Endothelial cell of hepatic sinusoid (primary cell): ENCODE measurements around the gene SPRR2B.
"Not testable (repeated sequence)": the region's sequence is repeated elsewhere in the genome, so short reads cannot be mapped to it uniquely, and the experiment has no call there.

Source experiments
- in situ Hi-C: cut with HindIII; loops from 2 replicates; pipeline ENCODE4 v1.10.0; 2017; ENCODE audit warnings: low sequenced_read_pairs

Gene SPRR2B

DNA sequence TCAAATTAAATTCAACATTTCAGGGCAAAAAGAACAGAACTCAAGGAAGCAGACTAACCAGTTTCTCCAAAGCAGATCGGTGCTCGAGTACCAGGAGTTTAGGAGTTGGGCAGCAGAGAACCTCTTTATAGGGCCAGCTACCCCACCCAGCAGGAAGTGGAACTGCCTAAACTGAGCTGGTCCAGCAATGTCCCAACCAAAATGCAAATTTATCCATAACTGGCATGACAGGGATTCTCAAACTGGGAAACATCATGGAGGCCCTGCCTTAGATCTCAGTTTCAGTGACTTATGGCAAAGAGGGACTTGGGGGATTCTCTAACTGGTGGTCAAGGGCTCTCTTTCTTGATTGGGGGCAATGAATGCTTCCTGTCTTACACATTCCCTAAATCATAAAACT lies at the start of gene SPRR2B:
Gene SPRR2B (minus strand): TSS at position 101 of the 400 bp plus-strand sequence. CDS start 772 bp downstream, outside the sequence.
- in situ Hi-C loops, result no loop called here

DNA sequence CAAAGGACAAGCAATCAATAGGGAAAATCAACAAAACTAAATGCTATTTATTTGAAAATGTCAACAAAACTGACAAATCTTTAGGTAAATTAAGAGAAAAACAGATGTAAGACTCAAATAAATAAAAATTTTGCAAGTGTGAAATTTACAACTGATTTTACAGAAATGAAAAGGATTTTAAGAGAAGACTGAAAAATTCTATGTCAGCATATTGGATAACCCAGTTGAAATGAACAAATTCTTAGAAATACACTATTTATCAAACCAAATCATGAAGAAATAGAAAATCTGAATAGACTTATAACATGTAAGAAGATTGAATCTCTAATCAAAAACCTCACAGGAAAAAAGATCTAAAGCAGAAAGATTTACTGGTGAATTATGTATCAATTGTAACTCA lies 49.5 kb upstream of the SPRR2B start:
- in situ Hi-C loops, result no loop called here

DNA sequence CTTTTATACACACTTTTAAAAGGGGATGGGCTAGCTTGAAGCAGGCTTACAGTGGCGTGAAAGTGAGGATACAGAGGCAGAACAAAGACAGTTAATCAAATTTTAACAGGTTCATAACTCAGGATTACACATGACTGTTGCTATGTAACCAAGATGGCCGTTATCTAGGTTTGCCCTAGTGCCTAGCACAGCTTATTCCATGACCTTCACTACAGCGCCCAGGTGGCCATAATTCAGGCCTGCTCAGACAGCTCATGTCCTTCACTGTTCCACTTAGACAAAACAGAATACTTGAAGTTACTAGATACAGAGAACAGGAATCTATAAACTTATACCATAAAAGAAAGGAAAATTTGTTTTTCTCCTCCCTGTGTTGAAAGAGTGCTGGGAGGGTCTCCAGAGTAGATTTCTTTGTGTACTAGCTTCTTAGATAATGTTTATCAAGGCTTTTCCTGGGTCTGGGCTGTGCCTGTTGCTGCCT lies 48.1 kb upstream of the SPRR2B start:
- in situ Hi-C loops, result no loop called here

DNA sequence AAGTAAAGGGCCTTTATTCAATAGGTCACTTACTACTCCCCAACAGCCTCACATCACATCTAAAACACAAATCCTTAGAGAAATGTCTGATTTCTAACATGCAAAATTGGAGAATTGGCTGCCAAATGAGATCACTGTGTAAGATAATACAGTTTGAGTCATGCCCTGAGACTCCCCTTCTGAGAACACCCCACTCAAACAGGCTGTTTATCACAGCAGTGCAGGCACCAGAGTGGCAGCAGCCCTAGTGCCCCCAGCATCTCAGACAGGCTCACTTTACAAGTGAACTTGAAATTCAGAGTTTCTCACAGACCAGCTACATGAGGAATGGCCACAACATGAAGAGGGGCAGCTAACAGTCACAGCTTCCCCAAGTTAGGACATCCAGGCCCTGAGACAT lies 43.9 kb upstream of the SPRR2B start:
- in situ Hi-C loops, result not testable (repeated sequence)

DNA sequence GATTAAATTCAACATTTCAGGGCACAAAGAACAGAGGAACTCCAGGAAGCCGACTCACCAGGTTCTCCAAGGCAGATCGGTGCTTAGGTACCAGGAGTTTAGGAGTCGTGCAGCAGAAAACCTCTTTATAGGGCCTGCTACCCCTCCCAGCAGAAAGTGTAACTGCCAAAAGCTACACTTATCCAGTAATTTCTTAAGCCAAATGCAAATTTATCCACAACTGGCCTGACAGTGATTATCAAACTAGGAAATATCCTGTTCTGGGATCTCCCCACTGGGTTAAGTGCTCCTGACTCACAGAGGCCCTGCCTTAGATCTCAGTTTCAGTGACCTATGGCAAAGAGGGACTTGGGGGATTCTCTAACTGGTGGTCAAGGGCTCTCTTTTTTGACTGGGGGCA lies 42.0 kb upstream of the SPRR2B start, which contains the start of gene SPRR2F:
Gene SPRR2F (minus strand): TSS at position 101 of the 400 bp plus-strand sequence. CDS start 783 bp downstream, outside the sequence.
- in situ Hi-C loops, result no loop called here

DNA sequence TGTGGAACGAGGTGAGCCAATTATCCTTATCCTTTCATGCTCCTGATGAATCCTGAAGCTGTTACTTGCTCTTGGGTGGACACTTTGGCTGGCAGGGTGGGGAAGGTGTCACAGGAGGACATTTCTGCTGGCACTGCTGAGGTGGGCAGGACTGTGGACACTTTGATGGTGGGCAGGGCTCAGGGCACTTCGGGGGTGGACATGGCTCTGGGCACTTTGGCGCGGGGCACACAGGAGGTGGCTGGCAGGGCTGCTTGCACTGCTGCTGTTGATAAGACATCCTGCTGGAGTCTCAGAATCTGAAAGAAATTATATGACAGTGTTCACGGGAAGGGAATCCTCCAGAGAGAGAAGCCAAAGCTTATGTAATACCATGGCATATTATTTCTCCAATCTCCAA lies 41.0 kb upstream of the SPRR2B start:
- in situ Hi-C loops, result not testable (repeated sequence)

DNA sequence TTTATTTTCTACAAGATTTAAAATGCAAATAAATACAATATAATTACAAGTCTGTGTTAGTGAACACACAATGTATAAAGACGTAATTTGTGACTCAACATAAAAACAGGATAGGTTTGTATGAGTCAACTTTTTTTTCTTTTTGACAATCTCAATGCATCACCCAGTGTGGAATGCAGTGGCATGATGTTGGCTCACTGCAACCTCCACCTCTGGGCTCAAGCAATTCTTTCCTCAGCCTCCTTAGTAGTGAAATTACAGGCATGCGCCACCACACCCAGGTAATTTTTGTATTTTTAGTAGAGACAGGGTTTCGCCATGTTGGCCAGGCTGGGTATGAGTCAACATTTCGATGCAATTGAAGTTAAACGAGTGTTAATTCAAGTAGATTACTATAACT lies 28.8 kb upstream of the SPRR2B start:
- in situ Hi-C loops, result no loop called here

DNA sequence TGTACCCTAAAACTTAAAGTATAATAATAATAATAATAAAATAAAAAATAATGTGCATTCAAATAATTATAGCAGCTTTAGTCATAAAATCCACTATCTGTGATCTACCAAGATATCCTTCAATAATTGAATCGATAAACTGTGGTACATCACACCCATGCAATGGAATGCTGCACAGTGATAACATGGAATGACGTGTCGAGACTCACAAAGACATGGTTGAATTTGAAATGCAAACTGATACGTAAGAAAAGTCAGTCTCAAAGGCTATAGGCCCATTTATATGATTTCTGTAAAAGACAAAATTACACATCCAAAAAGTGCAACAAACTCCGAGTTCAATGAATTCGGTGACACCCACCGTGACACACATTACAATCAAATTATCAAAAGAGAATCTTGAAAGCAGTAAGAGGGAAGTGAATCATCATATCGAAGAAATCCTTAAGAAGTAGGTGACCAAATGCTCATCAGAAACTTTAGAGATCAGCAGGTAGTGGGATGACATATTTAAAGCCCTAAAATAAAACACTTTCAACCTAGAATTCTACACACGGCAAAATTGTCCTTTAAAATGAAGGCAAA lies 28.1 kb upstream of the SPRR2B start:
- in situ Hi-C loops, result no loop called here

DNA sequence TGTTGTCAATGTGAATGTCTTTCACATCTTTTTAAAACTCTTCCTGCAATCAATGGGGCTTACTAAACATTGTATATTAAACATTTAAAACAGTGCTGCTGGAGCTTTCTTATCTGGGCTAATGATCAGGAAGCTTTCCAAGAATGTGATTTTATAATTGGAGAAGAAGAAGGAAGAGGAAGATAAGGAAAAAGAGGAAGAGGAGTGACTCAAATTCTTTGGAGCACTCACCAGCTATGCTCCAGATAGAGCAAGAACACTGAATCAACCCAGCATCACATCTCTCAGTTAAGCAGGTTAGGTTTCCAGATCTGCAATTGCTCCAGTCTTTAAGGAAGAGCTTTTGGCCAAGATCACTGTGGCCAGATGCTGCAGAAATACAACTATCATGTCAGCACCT lies 24.4 kb upstream of the SPRR2B start:
- in situ Hi-C loops, result no loop called here

DNA sequence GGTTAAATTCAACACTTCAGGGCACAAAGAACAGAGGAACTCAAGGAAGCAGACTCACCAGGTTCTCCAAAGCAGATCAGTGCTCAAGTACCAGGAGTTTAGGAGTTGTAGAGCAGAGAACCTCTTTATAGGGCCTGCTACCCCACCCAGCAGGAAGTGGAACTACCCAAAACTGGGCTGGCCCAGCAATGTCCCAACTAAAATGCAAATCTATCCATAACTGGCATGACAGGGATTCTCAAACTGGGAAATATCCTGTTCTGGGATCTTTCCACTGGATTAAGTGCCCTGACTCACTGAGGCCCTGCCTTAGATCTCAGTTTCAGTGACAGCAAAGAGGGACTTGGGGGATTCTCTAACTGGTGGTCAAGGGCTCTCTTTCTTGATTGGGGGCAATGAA lies 23.0 kb upstream of the SPRR2B start, which contains the start of gene SPRR2E:
Gene SPRR2E (minus strand): TSS at position 101 of the 400 bp plus-strand sequence. CDS start 775 bp downstream, outside the sequence.
- in situ Hi-C loops, result no loop called here

DNA sequence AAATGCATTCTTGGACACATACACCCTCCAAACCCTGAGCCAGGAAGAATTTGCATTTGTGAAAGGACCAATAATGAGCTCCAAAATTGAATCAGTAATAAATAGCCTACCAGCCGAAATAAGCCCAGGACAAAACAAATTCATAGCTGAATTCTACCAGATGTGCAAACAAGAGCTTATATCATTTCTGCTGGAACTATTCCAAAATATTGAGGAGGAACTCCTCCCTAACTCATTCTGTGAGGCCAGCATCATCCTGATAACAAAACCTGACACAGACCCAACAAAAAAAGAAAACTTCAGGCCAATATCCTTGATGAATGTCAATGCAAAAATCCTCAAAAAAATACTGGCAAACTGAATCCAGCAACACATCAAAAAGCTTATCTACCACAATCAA lies 16.2 kb upstream of the SPRR2B start:
- in situ Hi-C loops, result no loop called here

DNA sequence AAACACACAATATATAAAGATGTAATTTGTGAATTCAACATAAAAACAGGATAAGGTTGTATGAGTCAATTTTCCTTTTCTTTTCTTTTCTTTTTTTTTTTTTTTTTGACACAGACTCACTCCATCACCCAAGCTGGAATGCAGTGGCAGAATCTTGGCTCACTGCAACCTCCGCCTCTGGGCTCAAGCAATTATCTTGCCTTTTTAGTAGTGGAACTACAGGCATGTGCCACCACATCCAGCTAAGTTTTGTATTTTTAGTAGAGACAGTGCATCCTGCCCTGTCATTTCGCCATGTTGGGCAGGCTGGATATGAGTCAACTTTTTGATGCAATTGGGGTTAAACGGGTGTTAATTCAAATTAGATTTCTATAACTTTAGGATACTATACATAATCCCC lies 10.3 kb upstream of the SPRR2B start:
- in situ Hi-C loops, result no loop called here

DNA sequence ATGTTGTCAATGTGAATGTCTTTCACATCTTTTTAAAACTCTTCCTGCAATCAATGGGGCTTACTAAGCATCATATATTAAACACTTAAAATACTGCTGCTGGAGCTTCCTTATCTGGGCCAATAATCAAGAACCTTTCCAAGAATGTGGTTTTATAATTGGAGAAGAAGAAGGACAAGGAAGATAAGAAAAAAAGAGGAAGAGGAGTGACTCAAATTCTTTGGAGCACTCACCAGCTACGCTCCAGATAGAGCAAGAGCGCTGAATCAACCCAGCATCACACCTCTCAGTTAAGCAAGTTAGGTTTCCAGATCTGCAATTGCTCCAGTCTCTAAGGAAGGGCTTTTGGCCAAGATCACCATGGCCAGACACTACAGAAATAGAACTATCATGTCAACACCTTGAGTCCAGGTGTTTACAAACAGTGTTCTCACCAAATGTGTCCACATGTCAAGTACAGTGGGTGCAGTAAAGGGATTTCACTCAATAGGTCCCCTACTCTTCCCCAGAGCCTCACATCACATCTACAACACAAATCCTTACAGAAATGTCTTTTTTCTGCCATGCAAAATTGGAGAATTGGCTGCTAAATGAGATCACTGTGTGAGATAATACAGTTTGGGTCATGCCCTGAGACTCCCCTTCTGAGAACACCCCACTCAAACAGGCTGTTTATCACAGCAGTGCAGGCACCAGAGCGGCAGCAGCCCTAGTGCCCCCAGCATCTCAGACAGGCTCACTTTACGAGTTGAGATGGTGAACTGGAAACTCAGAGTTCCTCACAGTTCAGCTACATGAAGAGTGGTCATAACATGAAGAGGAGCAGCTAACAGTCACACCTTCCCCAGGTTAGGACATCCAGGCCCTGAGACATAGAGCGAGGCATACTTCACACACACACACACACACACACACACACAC lies 1.7 kb upstream of the SPRR2B start:
- in situ Hi-C loops, result no loop called here

DNA sequence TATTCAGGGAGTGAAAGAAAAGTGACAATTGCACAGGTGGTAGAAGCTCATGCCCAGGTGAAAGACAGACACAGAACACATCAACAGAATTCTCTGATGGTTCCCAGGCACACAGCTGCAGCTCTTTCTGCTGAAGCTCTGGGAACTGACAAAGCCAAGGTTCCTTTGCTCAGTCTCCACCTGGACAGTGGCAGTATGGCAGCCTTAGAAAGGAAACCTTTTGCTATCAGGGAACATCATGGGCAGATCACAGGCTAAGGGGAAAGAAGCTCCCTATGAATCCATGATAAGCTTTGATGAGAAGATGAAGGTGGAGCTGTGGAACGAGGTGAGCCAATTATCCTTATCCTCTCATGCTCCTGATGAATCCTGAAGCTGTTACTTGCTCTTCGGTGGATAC lies 1.2 kb downstream of the SPRR2B start:
- in situ Hi-C loops, result no loop called here

DNA sequence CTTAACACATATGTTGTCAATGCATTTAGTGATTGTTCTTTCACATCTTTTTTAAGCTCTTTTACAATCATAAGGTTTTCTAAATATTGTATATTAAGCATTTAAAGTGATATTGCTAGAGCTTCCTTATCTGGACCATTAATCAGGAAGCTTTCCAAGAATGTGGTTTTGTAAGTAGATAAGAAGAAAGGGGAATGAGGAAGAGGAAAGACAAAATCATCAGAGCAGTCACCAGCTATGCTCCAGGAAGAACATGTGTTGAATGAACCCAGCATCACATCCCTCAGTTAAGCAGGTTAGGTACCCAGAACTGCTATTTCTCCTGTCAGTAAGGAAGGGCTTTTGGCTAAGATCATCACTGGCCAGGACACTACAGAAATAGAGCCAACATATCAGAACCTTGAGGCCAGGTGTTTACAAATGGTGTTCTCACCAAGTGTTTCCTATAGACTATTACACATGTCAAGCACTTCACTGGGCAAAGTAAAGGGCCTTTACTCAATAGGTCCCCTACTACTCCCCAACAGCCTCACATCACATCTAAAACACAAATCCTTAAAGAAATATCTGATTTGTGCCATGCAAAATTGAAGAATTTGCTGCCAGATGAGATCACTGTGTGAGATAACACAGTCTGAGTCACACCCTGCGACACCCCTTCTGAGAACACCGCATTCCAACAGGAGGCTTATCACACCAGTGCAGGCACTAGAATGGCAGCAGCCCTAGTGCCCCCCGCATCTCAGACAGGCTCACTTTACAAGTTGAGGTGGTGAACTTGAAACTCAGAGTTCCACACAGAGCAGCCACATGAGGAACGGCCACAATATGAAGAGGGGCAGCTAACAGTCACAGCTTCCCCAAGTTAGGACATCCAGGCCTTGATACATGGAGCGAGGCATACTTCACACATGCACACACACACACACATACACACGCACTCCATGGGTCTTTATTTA lies 12.3 kb downstream of the SPRR2B start:
- in situ Hi-C loops, result no loop called here

DNA sequence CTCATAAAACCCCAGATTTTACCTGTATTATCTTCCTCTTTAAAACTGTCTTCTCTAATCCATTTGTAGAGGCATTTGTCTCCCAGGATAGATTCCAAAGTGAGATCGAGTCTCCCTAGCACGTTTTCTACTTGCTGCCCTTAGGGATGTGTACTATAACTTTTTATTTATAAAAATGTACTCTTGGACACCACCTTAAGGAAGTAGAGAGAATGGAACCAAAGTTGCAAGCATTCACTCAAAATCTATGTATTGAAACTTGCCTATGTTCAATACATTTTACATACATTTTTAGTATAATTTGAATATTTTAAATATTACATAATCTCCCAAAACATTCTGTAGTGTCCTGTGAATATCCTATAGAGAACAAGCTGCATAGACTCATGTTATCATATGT lies 13.3 kb downstream of the SPRR2B start:
- in situ Hi-C loops, result no loop called here

DNA sequence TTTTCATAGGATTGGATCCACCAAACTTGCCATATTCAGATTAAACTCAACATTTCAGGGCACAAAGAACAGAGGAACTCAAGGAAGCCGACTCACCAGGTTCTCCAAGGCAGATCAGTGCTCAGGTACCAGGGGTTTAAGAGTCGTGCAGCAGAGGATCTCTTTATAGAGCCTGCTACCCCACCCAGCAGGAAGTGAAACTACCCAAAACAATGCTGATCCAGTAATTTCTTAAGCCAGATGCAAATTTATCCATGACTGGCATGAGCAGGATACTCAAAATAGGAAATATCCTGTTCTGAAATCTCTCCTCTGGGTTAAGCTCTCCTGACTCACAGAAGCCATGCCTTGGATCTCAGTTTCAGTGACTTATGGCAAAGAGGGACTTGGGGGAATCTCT lies 14.0 kb downstream of the SPRR2B start, which contains the start of gene SPRR2A:
Gene SPRR2A (minus strand): TSS at position 138 of the 400 bp plus-strand sequence. CDS start 777 bp downstream, outside the sequence.
- in situ Hi-C loops, result no loop called here

DNA sequence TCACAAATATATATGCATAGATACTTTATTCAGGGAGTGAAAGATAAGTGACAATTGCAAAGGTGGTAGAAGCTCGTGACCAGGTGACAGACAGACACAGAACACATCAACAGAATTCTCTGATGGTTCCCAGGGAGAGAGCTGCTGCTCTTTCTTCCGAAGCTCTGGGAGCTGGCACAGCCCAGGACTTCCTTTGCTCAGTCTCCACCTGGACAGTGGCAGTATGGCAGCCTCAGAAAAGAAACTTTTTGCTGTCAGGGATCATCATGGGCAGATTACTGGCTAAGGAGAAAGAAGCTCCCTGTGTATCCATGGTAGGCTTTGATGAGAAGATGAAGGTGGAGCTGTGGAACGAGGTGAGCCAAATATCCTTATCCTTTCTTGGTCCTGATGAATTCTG lies 15.3 kb downstream of the SPRR2B start:
- in situ Hi-C loops, result not testable (repeated sequence)

DNA sequence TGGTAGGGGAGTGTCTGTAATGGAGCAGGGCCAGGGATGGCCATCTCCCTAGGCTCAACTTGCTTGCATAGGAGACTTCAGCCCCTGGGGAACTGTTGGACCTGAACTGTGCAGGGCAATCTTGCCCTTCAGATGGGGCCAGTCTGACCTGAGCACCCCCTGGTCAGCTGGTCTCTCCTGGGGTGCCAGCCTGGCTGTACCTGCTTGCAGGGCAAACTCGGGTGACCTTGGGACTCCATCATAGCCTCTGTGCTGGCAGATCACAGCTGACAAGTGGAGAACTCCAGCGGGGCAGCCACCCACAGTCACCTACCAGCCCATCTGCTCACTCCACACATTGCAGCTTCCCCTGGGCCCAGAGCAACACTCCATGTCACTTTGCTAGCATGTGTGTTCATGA lies 22.2 kb downstream of the SPRR2B start:
- in situ Hi-C loops, result no loop called here

DNA sequence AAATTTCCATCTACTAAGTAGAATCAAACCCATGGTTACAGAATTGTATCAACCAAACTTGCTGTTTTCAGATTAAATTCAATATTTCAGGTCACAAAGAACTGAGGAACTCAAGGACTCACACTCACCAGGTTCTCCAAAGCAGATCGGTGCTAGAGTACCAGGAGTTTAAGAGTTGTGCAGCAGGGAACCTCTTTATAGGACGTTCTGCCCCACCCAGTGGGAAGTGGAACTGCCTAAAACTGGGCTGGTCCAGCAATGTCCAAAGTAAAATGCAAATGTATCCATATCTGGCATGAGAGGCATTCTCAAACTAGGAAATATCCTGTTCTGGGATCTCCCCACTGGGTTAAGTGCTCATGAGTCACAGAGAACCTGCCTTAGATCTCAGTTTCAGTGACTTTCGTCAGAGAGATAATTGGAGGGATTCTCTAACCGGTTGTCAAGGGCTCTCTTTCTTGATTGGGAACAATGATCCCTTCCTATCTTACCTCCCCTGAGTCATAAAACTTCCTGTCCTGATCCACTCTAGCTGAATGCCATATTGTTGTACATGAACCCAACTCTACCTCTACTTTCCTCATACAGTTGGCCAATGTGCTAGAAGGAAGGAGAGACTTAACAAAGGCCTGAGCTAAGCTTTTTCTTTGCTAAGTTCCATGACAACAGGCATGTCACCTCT lies 30.3 kb downstream of the SPRR2B start, which contains the start of gene SPRR2D:
Gene SPRR2D (minus strand): TSS at position 171 of the 682 bp plus-strand sequence. CDS start 774 bp downstream, outside the sequence.
- in situ Hi-C loops, result no loop called here
